GM23338 (cell line): ENCODE measurements around the gene TIMM17A. TPM values are rescaled to one million over a fixed set of nuclear protein-coding genes. Genes with fewer than 3 reads are reported as not detected.

Experiments
- ATAC-seq: fragments of 200-7000 bp; cut with Tn5 transposase; 3 replicates; pipeline ENCODE4 v1.9.1; 2020
- DNase-seq: peaks from one replicate; pipeline ENCODE4 v3.0.0-alpha.2; 2015; ENCODE audit warnings: low spot score
- H2AFZ ChIP-seq: fragments of 200-600 bp; sonication (generic); 2 replicates; pipeline ENCODE4 v1.8.0; 2016; ENCODE audit warnings: antibody characterized with exemption, mild to moderate bottlenecking, moderate library complexity
- H3F3A ChIP-seq: fragments of 200-600 bp; sonication (generic); replicated peaks from 2 replicates; pipeline ENCODE4 v1.8.0; 2017; ENCODE audit warnings: antibody characterized with exemption, mixed run types, low read depth
- H3K27ac ChIP-seq: fragments of 200-600 bp; sonication (generic); 2 replicates; pipeline ENCODE4 v1.6.1; 2016; ENCODE audit warnings: low read depth
- H3K27me3 ChIP-seq: fragments of 200-600 bp; sonication (generic); 2 replicates; pipeline ENCODE4 v1.8.0; 2016; ENCODE audit warnings: mild to moderate bottlenecking, mixed run types, moderate library complexity; ENCODE audit not compliant: insufficient read depth
- H3K36me3 ChIP-seq: fragments of 200-600 bp; sonication (generic); 2 replicates; pipeline ENCODE4 v1.8.0; 2016; ENCODE audit warnings: mild to moderate bottlenecking; ENCODE audit not compliant: insufficient read depth
- H3K4me1 ChIP-seq: fragments of 200-600 bp; sonication (generic); 2 replicates; pipeline ENCODE4 v1.8.0; 2016; ENCODE audit warnings: mild to moderate bottlenecking, moderate library complexity; ENCODE audit not compliant: insufficient read depth
- H3K4me2 ChIP-seq: fragments of 200-600 bp; sonication (generic); 2 replicates; pipeline ENCODE4 v1.7.1; 2017; ENCODE audit warnings: mixed run types
- H3K4me3 ChIP-seq: fragments of 200-600 bp; sonication (generic); 2 replicates; pipeline ENCODE4 v1.6.1; 2016; ENCODE audit warnings: mixed run types
- H3K79me2 ChIP-seq: fragments of 200-600 bp; sonication (generic); replicated peaks from 2 replicates; pipeline ENCODE4 v1.8.0; 2017; ENCODE audit warnings: mild to moderate bottlenecking; ENCODE audit not compliant: insufficient read depth
- H3K9me2 ChIP-seq: fragments of 200-600 bp; sonication (generic); 2 replicates; pipeline ENCODE4 v1.8.0; 2017; ENCODE audit not compliant: insufficient read depth
- H4K20me1 ChIP-seq: fragments of 200-600 bp; sonication (generic); replicated peaks from 2 replicates; pipeline ENCODE4 v1.8.0; 2017; ENCODE audit warnings: mild to moderate bottlenecking; ENCODE audit not compliant: insufficient read depth
- H3K27ac Mint-ChIP-seq: 2 replicates; pipeline ENCODE4 v1.8.0; 2020; ENCODE audit warnings: inconsistent platforms, mild to moderate bottlenecking, moderate library complexity, mixed read lengths
- H3K27me3 Mint-ChIP-seq: 3 replicates; pipeline ENCODE4 v1.8.0; 2022; ENCODE audit warnings: low read depth, mild to moderate bottlenecking, moderate library complexity, mixed read lengths, inconsistent platforms; ENCODE audit not compliant: insufficient read depth, poor library complexity
- H3K36me3 Mint-ChIP-seq: 3 replicates; pipeline ENCODE4 v1.8.0; 2021; ENCODE audit warnings: low read depth, mild to moderate bottlenecking, inconsistent platforms, moderate library complexity, mixed read lengths
- H3K4me1 Mint-ChIP-seq: 3 replicates; pipeline ENCODE4 v1.8.0; 2020; ENCODE audit warnings: mild to moderate bottlenecking, inconsistent platforms, mixed read lengths
- H3K4me3 Mint-ChIP-seq: 3 replicates; pipeline ENCODE4 v1.8.0; 2021; ENCODE audit warnings: moderate library complexity, mild to moderate bottlenecking, inconsistent platforms, mixed read lengths
- H3K9me3 Mint-ChIP-seq: 3 replicates; pipeline ENCODE4 v1.8.0; 2020; ENCODE audit warnings: moderate library complexity, mild to moderate bottlenecking, inconsistent platforms, mixed read lengths
- CREB1 ChIP-seq: fragments of 250-450 bp; sonication (Bioruptor Pico); IDR thresholded peaks from 2 replicates; pipeline ENCODE4 v1.5.0; 2020; ENCODE audit warnings: low read depth, mild to moderate bottlenecking, moderate library complexity
- ETS1 ChIP-seq: IDR thresholded peaks from 2 replicates; pipeline ENCODE4 v1.6.1; 2016; ENCODE audit warnings: antibody characterized with exemption
- EZH2 ChIP-seq: fragments of 200-600 bp; sonication (generic); IDR thresholded peaks from one replicate; pipeline ENCODE4 v1.8.0; 2017; ENCODE audit warnings: antibody characterized with exemption, mild to moderate bottlenecking, low read depth; ENCODE audit not compliant: unreplicated experiment
- EZH2phosphoT487 ChIP-seq: fragments of 200-600 bp; sonication (generic); IDR thresholded peaks from one replicate; pipeline ENCODE4 v1.8.1; 2018; ENCODE audit warnings: antibody characterized with exemption; ENCODE audit not compliant: unreplicated experiment
- JUNB ChIP-seq: IDR thresholded peaks from one replicate; pipeline ENCODE4 v1.6.1; 2016; ENCODE audit warnings: antibody characterized with exemption; ENCODE audit not compliant: unreplicated experiment
- NANOG ChIP-seq: IDR thresholded peaks from 2 replicates; pipeline ENCODE4 v1.6.1; 2016; ENCODE audit warnings: antibody characterized with exemption, borderline replicate concordance
- POLR2AphosphoS5 ChIP-seq: IDR thresholded peaks from 2 replicates; pipeline ENCODE4 v1.6.1; 2016; ENCODE audit warnings: antibody characterized with exemption, low read depth
- REST ChIP-seq: IDR thresholded peaks from one replicate; pipeline ENCODE4 v1.6.1; 2018; ENCODE audit warnings: antibody characterized with exemption; ENCODE audit not compliant: unreplicated experiment
- STAT1 ChIP-seq: IDR thresholded peaks from one replicate; pipeline ENCODE4 v1.6.1; 2016; ENCODE audit warnings: antibody characterized with exemption; ENCODE audit not compliant: unreplicated experiment
- ZNF114 ChIP-seq: fragments of 250-450 bp; sonication (Bioruptor Pico); IDR thresholded peaks from 2 replicates; pipeline ENCODE4 v1.5.0; 2020; ENCODE audit warnings: mild to moderate bottlenecking, moderate library complexity
- ZNF331 ChIP-seq: fragments of 250-450 bp; sonication (Bioruptor Pico); IDR thresholded peaks from 2 replicates; pipeline ENCODE4 v1.5.0; 2020; ENCODE audit warnings: low read depth, mild to moderate bottlenecking, moderate library complexity
- polyA plus RNA-seq: library from polyadenylated mRNA; unstranded; fragments of >200 nt; fragmentation: Nextera tagmentation; extraction: Ambion mirVana; gene quantifications from 2 replicates; pipeline ENCODE4 v1.2.1, GENCODE V29; 2016
- total RNA-seq: library from RNA; depleted of rRNA; stranded (reverse); fragments of >200 nt; shearing (Covaris generic); gene quantifications from 2 replicates; pipeline ENCODE4 v1.2.3, GENCODE V29; 2014
- TF ChIP-seq, protein P1 (sequence below), 2 experiments: fragments of 200-600 bp in 1 of 2; sonication (generic) in 1 of 2; conservative IDR thresholded peaks; 2 replicates each; pipeline versions ENCODE4 v1.5.1 to v1.6.1; 2016 to 2017; ENCODE audit warnings: antibody characterized with exemption in 2 of 2, low read depth in 2 of 2, mild to moderate bottlenecking in 2 of 2, moderate library complexity in 1 of 2

The TIMM17A gene
- total and polyA plus RNA-seq, 2 experiments from 2014 or later = 38.5 to 60.0 TPM

DNA sequence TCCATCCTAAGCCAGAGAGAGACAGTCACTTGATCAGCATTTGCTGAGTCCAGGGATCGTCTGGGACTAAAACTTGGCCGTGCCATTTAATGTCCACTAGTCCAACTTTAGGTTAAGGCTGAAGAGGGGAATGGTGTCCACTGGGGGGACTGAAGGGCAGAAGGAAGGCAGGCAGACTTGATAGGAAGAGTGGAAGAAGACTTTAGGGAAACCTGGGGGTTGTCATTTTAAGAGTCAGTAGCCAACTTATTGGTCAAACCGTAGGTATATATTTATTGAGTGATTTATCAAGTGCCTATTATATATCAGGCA, 7.7 kb upstream of the TIMM17A start (continued):
- no peak for TF ChIP-seq REST
- no peak for TF ChIP-seq POLR2AphosphoS5
- no peak for TF ChIP-seq EZH2
- no peak for TF ChIP-seq JUNB

DNA sequence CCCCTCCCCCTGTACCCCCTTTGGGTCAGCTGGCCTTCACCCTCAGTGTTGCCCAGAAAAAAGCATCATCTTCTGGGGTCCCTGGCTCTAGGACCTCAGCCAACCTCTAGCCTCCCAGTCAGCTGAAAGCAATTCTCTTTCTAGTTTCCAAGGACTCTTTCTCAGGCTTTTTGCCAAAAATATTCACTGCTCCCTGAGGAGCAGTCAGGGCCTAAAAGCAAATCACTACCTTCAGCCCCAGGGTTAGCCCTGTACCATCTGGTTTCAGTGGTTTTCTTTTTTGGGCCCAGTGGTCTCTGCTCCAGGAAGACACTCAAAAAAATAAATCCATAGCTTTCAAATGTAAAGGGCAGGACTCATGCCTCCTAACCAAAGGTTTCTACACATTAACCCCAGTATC, 5.8 kb upstream of the TIMM17A start:
- Histone ChIP-seq H3K36me3 (no peaks in the 10 kb centered on the region), H3K27ac (no peak overlapping the region), H3K4me3 (no peak overlapping the region), H3K9me2 (no peaks in the 10 kb centered on the region), H2AFZ (no peak overlapping the region), H3K27me3 (peaks cover 18% of the 10 kb centered on the region), H3K79me2 (no peaks in the 10 kb centered on the region; the same call in 1 of the 2 replicates), H3F3A (no peaks in the 10 kb centered on the region), H3K4me1 (no peaks in the 10 kb centered on the region; the same call in 1 of the 2 replicates), H4K20me1 (no peaks in the 10 kb centered on the region), H3K4me2 (no peak overlapping the region)
- Mint-ChIP-seq H3K27ac (no peak overlapping the region), H3K4me1 (peaks cover 26% of the 10 kb centered on the region), H3K9me3 (no peaks in the 10 kb centered on the region), H3K36me3 (no peaks in the 10 kb centered on the region; the same call in 2 of the 3 replicates), H3K4me3 (no peak overlapping the region), H3K27me3 (peaks cover 24% of the 10 kb centered on the region)
- DNase-seq (no peak), ATAC-seq (no peak)
- no peak for TF ChIP-seq REST
- TF ChIP-seq ZNF114 (CRISPR knock-in tag) = no peak
- TF ChIP-seq EZH2 = no peak
- TF ChIP-seq, protein P1, sequence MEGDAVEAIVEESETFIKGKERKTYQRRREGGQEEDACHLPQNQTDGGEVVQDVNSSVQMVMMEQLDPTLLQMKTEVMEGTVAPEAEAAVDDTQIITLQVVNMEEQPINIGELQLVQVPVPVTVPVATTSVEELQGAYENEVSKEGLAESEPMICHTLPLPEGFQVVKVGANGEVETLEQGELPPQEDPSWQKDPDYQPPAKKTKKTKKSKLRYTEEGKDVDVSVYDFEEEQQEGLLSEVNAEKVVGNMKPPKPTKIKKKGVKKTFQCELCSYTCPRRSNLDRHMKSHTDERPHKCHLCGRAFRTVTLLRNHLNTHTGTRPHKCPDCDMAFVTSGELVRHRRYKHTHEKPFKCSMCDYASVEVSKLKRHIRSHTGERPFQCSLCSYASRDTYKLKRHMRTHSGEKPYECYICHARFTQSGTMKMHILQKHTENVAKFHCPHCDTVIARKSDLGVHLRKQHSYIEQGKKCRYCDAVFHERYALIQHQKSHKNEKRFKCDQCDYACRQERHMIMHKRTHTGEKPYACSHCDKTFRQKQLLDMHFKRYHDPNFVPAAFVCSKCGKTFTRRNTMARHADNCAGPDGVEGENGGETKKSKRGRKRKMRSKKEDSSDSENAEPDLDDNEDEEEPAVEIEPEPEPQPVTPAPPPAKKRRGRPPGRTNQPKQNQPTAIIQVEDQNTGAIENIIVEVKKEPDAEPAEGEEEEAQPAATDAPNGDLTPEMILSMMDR (conservative IDR thresholded peaks at IDR 0.05; ENCODE audit: low read depth in 2 of 2) = no peak
- no peak for TF ChIP-seq JUNB
- no peak for TF ChIP-seq EZH2phosphoT487
- TF ChIP-seq POLR2AphosphoS5 = no peak
- no peak for TF ChIP-seq ETS1
- TF ChIP-seq NANOG = no peak
- no peak for TF ChIP-seq CREB1 (CRISPR knock-in tag)
- TF ChIP-seq ZNF331 = no peak
- TF ChIP-seq STAT1 = no peak
